HepG2 (cell line): ENCODE results near the gene KDM2B. TPM values are rescaled to one million over a fixed set of nuclear protein-coding genes. Genes with fewer than 3 reads are reported as not detected.

ENCODE experiments used
- BCL6 ChIP-seq: IDR thresholded peaks from 2 replicates; pipeline ENCODE4 v1.6.1; 2016; ENCODE audit warnings: missing genetic modification reagents, missing compliant biosample characterization
- CHD4 ChIP-seq: fragments of 200-600 bp; sonication (generic); IDR thresholded peaks from 2 replicates; pipeline ENCODE4 v1.7.0; 2017; ENCODE audit warnings: mild to moderate bottlenecking, low read length, borderline replicate concordance
- E2F1 ChIP-seq: sonication (generic); formaldehyde crosslinking; IDR thresholded peaks from 2 replicates; pipeline ENCODE4 v1.5.0; 2020; ENCODE audit warnings: missing genetic modification reagents
- HNRNPK ChIP-seq: fragments of 200-400 bp; formaldehyde crosslinking; IDR thresholded peaks from 2 replicates; pipeline ENCODE4 v1.6.1; 2018; ENCODE audit warnings: low read length, low read depth, moderate library complexity, mild to moderate bottlenecking; ENCODE audit not compliant: poor library complexity, severe bottlenecking
- ISL2 ChIP-seq: sonication (generic); formaldehyde crosslinking; IDR thresholded peaks from 2 replicates; pipeline ENCODE4 v1.5.0; 2020; ENCODE audit warnings: missing genetic modification reagents
- NFE2 ChIP-seq: sonication (generic); formaldehyde crosslinking; IDR thresholded peaks from 2 replicates; pipeline ENCODE4 v1.4.0; 2020; ENCODE audit warnings: missing genetic modification reagents
- PAX8 ChIP-seq: sonication (generic); formaldehyde crosslinking; IDR thresholded peaks from 2 replicates; pipeline ENCODE4 v1.8.0; 2022; ENCODE audit warnings: mild to moderate bottlenecking, missing genetic modification reagents, borderline replicate concordance
- PCBP2 ChIP-seq: fragments of 200-400 bp; formaldehyde crosslinking; optimal IDR thresholded peaks from 2 replicates; pipeline ENCODE3; 2018; ENCODE audit warnings: low read length, low read depth; ENCODE audit not compliant: poor library complexity, severe bottlenecking
- POLR2AphosphoS5 ChIP-seq: IDR thresholded peaks from 2 replicates; pipeline ENCODE4 v1.6.1; 2012; ENCODE audit warnings: low read depth, low read length
- RBAK ChIP-seq: sonication (generic); formaldehyde crosslinking; IDR thresholded peaks from 2 replicates; pipeline ENCODE4 v1.5.1; 2020; ENCODE audit warnings: mild to moderate bottlenecking, missing genetic modification reagents
- SPEN ChIP-seq: sonication (generic); formaldehyde crosslinking; IDR thresholded peaks from 2 replicates; pipeline ENCODE4 v1.5.1; 2020; ENCODE audit warnings: low read depth, mild to moderate bottlenecking, missing genetic modification reagents
- ZBTB1 ChIP-seq: sonication (generic); formaldehyde crosslinking; IDR thresholded peaks from 2 replicates; pipeline ENCODE4 v1.4.0; 2020; ENCODE audit warnings: missing genetic modification reagents, borderline replicate concordance
- ZNF10 ChIP-seq: sonication (generic); formaldehyde crosslinking; IDR thresholded peaks from 2 replicates; pipeline ENCODE4 v1.4.0; 2020; ENCODE audit warnings: mild to moderate bottlenecking, low read depth, missing genetic modification reagents, borderline replicate concordance
- ZNF224 ChIP-seq: sonication (generic); formaldehyde crosslinking; IDR thresholded peaks from 2 replicates; pipeline ENCODE4 v1.5.0; 2020; ENCODE audit warnings: mild to moderate bottlenecking, missing genetic modification reagents
- ZNF549 ChIP-seq: sonication (generic); formaldehyde crosslinking; IDR thresholded peaks from 2 replicates; pipeline ENCODE4 v1.5.0; 2020; ENCODE audit warnings: missing genetic modification reagents
- ZNF570 ChIP-seq: sonication (generic); formaldehyde crosslinking; IDR thresholded peaks from 2 replicates; pipeline ENCODE4 v1.4.0; 2020; ENCODE audit warnings: mild to moderate bottlenecking, missing genetic modification reagents, borderline replicate concordance
- ZNF589 ChIP-seq: sonication (generic); formaldehyde crosslinking; conservative IDR thresholded peaks from 2 replicates; pipeline ENCODE4 v1.8.0; 2022; ENCODE audit warnings: mild to moderate bottlenecking, moderate library complexity, missing genetic modification reagents
- ZNF652 ChIP-seq: IDR thresholded peaks from 2 replicates; pipeline ENCODE4 v1.6.1; 2016; ENCODE audit warnings: low read depth, borderline replicate concordance
- ZNF703 ChIP-seq: sonication (generic); formaldehyde crosslinking; IDR thresholded peaks from 2 replicates; pipeline ENCODE4 v1.5.1; 2020; ENCODE audit warnings: missing genetic modification reagents, mild to moderate bottlenecking, moderate library complexity, borderline replicate concordance
- ZNF713 ChIP-seq: sonication (generic); formaldehyde crosslinking; IDR thresholded peaks from 2 replicates; pipeline ENCODE4 v1.4.0; 2020; ENCODE audit warnings: mild to moderate bottlenecking, missing genetic modification reagents
- ZNF749 ChIP-seq: sonication (generic); formaldehyde crosslinking; IDR thresholded peaks from 2 replicates; pipeline ENCODE4 v1.8.0; 2022; ENCODE audit warnings: mild to moderate bottlenecking, missing genetic modification reagents, moderate library complexity, borderline replicate concordance
- ZNF761 ChIP-seq: sonication (generic); formaldehyde crosslinking; conservative IDR thresholded peaks from 2 replicates; pipeline ENCODE4 v1.4.0; 2020; ENCODE audit warnings: mild to moderate bottlenecking, missing genetic modification reagents
- polyA plus RNA-seq, 8 experiments: library from polyadenylated mRNA; depleted of rRNA in 3 of 8; stranded (reverse) in 7 of 8; unstranded in 1 of 8; fragments of >200 nt; fragmentation: Illumina TruSeq in 4 of 8; extraction: Trizol in 4 of 8; gene quantifications; 2 replicates each; pipeline versions ENCODE4 v1.2.1 to v1.2.3, GENCODE V29; 2011 to 2016; ENCODE audit warnings: low read depth in 4 of 8, missing spikeins in 1 of 8, mixed read lengths in 1 of 8; ENCODE audit not compliant: insufficient read depth in 1 of 8
- total RNA-seq, 5 experiments: library from RNA; depleted of rRNA; stranded (reverse); fragments of >200 nt; fragmentation: Illumina TruSeq; extraction: Trizol; gene quantifications; 2 replicates each; pipeline ENCODE4 v1.2.3, GENCODE V29; 2016; ENCODE audit warnings: low read depth in 1 of 5
- TF ChIP-seq, protein P1 (sequence below): sonication (generic); formaldehyde crosslinking; conservative IDR thresholded peaks from 2 replicates; pipeline ENCODE4 v1.4.0; 2020; ENCODE audit warnings: missing genetic modification reagents
- TF ChIP-seq, protein P2 (sequence below): conservative IDR thresholded peaks from 2 replicates; pipeline ENCODE4 v1.6.1; 2018; ENCODE audit warnings: missing genetic modification reagents

The KDM2B gene
- total and polyA plus RNA-seq, 2 of the 13 experiments (the other 11 are each of a cell fraction or from before 2014, with no cell fraction given), result 17.5 to 26.1 TPM

GRCh38 chr12:121550974-121551634, 29.7 kb downstream of the KDM2B start (continued):
- TF ChIP-seq ISL2 (CRISPR knock-in tag) (peak; percentile 99), PAX8 (no peak), ZNF549 (CRISPR knock-in tag) (no peak), SPEN (CRISPR knock-in tag) (no peak; the same call in 1 of the 2 replicates), ZNF10 (CRISPR knock-in tag) (no peak), BCL6 (CRISPR knock-in tag) (peak; percentile 97), PCBP2 (no peak), ZNF652 (CRISPR knock-in tag) (peak; percentile 52; the same call in 1 of the 2 replicates), HNRNPK (no peak), POLR2AphosphoS5 (no peak), ZNF589 (CRISPR knock-in tag) (peak; percentile 61; the same call in 1 of the 2 replicates), NFE2 (no peak), ZNF703 (CRISPR knock-in tag) (peak; percentile 86; the same call in 1 of the 2 replicates), ZBTB1 (no peak), ZNF713 (CRISPR knock-in tag) (no peak), CHD4 (peak; percentile 17; the same call in 1 of the 2 replicates), ZNF224 (CRISPR knock-in tag) (no peak), ZNF749 (CRISPR knock-in tag) (peak; percentile 83; the same call in 1 of the 2 replicates), ZNF761 (CRISPR knock-in tag) (no peak), E2F1 (CRISPR knock-in tag) (no peak; the same call in 1 of the 2 replicates), ZNF570 (no peak), RBAK (no peak)
- TF ChIP-seq, protein P1, sequence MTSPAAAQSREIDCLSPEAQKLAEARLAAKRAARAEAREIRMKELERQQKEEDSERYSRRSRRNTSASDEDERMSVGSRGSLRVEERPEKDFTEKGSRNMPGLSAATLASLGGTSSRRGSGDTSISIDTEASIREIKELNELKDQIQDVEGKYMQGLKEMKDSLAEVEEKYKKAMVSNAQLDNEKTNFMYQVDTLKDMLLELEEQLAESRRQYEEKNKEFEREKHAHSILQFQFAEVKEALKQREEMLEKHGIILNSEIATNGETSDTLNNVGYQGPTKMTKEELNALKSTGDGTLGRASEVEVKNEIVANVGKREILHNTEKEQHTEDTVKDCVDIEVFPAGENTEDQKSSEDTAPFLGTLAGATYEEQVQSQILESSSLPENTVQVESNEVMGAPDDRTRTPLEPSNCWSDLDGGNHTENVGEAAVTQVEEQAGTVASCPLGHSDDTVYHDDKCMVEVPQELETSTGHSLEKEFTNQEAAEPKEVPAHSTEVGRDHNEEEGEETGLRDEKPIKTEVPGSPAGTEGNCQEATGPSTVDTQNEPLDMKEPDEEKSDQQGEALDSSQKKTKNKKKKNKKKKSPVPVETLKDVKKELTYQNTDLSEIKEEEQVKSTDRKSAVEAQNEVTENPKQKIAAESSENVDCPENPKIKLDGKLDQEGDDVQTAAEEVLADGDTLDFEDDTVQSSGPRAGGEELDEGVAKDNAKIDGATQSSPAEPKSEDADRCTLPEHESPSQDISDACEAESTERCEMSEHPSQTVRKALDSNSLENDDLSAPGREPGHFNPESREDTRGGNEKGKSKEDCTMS (CRISPR knock-in tag), result no peak
- TF ChIP-seq, protein P2, sequence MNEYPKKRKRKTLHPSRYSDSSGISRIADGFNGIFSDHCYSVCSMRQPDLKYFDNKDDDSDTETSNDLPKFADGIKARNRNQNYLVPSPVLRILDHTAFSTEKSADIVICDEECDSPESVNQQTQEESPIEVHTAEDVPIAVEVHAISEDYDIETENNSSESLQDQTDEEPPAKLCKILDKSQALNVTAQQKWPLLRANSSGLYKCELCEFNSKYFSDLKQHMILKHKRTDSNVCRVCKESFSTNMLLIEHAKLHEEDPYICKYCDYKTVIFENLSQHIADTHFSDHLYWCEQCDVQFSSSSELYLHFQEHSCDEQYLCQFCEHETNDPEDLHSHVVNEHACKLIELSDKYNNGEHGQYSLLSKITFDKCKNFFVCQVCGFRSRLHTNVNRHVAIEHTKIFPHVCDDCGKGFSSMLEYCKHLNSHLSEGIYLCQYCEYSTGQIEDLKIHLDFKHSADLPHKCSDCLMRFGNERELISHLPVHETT, result 0 out of 2 replicates have a peak, but pooled peaks have one; percentile 29
